HCT116 (cell line): ENCODE results near the gene DIO3. TPM values are rescaled to one million over a fixed set of nuclear protein-coding genes. Genes with fewer than 3 reads are reported as not detected.

Experiments used
- ATAC-seq: fragments of 200-7000 bp; cut with Tn5 transposase; 2 replicates; pipeline ENCODE4 v1.9.1; 2020; ENCODE audit warnings: mild to moderate bottlenecking, moderate library complexity
- BruUV-seq: library from RNA; stranded (reverse); fragments of 400-500 nt; replicated peaks from 2 replicates; lab custom pipeline; 2021; lab: Mats Ljungman, UMichigan
- CTCF ChIA-PET: fragments of 300-600 bp; sonication (Branson Sonifier 250); formaldehyde crosslinking; loops from one replicate; lab custom pipeline; 2021; ENCODE audit warnings: antibody characterized with exemption; lab: Charles Lee
- POLR2A ChIA-PET: fragments of 300-600, 350-600 bp; sonication (Branson Sonifier 250); formaldehyde crosslinking; loops from one replicate; lab custom pipeline; 2021; ENCODE audit warnings: antibody characterized with exemption; lab: Charles Lee
- RAD21 ChIA-PET, 2 experiments: fragments of 300-600 bp; sonication (Branson Sonifier 250); formaldehyde crosslinking; loops; one replicate each; lab custom pipeline; 2023; ENCODE audit warnings: low total read pairs in 2 of 2; ENCODE audit not compliant: uncharacterized antibody in 2 of 2, unreplicated experiment in 2 of 2, low non-redundant PET in 1 of 2; lab: Charles Lee
- DNase-seq: peaks from one replicate; pipeline ENCODE4 v3.0.0-alpha.2; 2010; ENCODE audit warnings: low read depth, low spot score
- H2AFZ ChIP-seq: fragments of 200-600 bp; shearing (Covaris generic), sonication (generic); 2 replicates; pipeline ENCODE4 v1.6.1; 2017; ENCODE audit warnings: low read depth, mixed run types, mixed read lengths, antibody characterized with exemption, low read length; ENCODE audit not compliant: poor library complexity, severe bottlenecking
- H3K27ac ChIP-seq: 2 replicates; pipeline ENCODE4 v1.5.1; 2012; ENCODE audit warnings: low read depth, low read length
- H3K27me3 ChIP-seq: fragments of 200-600 bp; sonication (generic); 2 replicates; pipeline ENCODE4 v1.6.1; 2016; ENCODE audit warnings: mixed run types, low read length, mixed read lengths; ENCODE audit not compliant: insufficient read depth
- H3K36me3 ChIP-seq, 2 experiments: fragments of 200-500 bp in 1 of 2; fragments of 200-600 bp in 1 of 2; sonication (Bioruptor generic) in 1 of 2; sonication (generic) in 1 of 2; 2 replicates each; pipeline versions ENCODE4 v1.5.1 to v1.6.1; 2014 to 2016; ENCODE audit warnings: low read length in 2 of 2, inconsistent platforms in 1 of 2, mixed read lengths in 1 of 2, mixed run types in 1 of 2; ENCODE audit not compliant: insufficient read depth in 2 of 2, control insufficient read depth in 1 of 2
- H3K4me1 ChIP-seq, 2 experiments: fragments of 200-600 bp in 1 of 2; sonication (generic) in 1 of 2; 2 replicates each; pipeline versions ENCODE4 v1.5.1 to v1.6.1; 2012 to 2017; ENCODE audit warnings: low read length in 2 of 2, inconsistent platforms in 1 of 2, mild to moderate bottlenecking in 1 of 2, mixed read lengths in 1 of 2, mixed run types in 1 of 2, moderate library complexity in 1 of 2; ENCODE audit not compliant: insufficient read depth in 2 of 2, control insufficient read depth in 1 of 2
- H3K4me2 ChIP-seq: fragments of 200-600 bp; sonication (generic); 2 replicates; pipeline ENCODE4 v1.6.1; 2017; ENCODE audit warnings: mixed run types, low read length, mixed read lengths
- H3K4me3 ChIP-seq, 2 experiments: fragments of 200-600 bp in 1 of 2; sonication (generic) in 1 of 2; replicated peaks in 1 of 2; 2 replicates each; pipeline ENCODE4 v1.5.1; 2011 to 2016; ENCODE audit warnings: low read length in 2 of 2, control low read depth in 1 of 2, low read depth in 1 of 2, mild to moderate bottlenecking in 1 of 2, mixed read lengths in 1 of 2, mixed run types in 1 of 2
- H3K79me2 ChIP-seq: fragments of 200-600 bp; sonication (generic); 2 replicates; pipeline ENCODE4 v1.6.1; 2017; ENCODE audit warnings: mild to moderate bottlenecking, mixed run types, low read length, moderate library complexity, mixed read lengths; ENCODE audit not compliant: insufficient read depth
- H3K9ac ChIP-seq: fragments of 200-600 bp; sonication (generic); 2 replicates; pipeline ENCODE4 v1.6.1; 2016; ENCODE audit warnings: low read length, mixed read lengths
- H3K9me2 ChIP-seq: fragments of 200-600 bp; sonication (generic), shearing (Covaris generic); 2 replicates; pipeline ENCODE4 v1.6.1; 2017; ENCODE audit warnings: mixed run types, mild to moderate bottlenecking, moderate library complexity; ENCODE audit not compliant: insufficient read depth
- H3K9me3 ChIP-seq, 2 experiments: fragments of 200-500 bp in 1 of 2; fragments of 200-600 bp in 1 of 2; sonication (Bioruptor generic) in 1 of 2; sonication (generic) in 1 of 2; 2 replicates each; pipeline ENCODE4 v1.6.1; 2014 to 2017; ENCODE audit warnings: low read length in 2 of 2, mixed read lengths in 2 of 2, inconsistent platforms in 1 of 2, low read depth in 1 of 2, mild to moderate bottlenecking in 1 of 2, mixed run types in 1 of 2, moderate library complexity in 1 of 2; ENCODE audit not compliant: control insufficient read depth in 1 of 2, insufficient read depth in 1 of 2
- H4K20me1 ChIP-seq: fragments of 200-600 bp; sonication (generic), shearing (Covaris generic); 2 replicates; pipeline ENCODE4 v1.6.1; 2017; ENCODE audit warnings: mixed run types, mild to moderate bottlenecking, moderate library complexity; ENCODE audit not compliant: insufficient read depth
- CEBPB ChIP-seq: IDR thresholded peaks from 2 replicates; pipeline ENCODE4 v1.6.1; 2012; ENCODE audit warnings: low read depth
- EGR1 ChIP-seq: IDR thresholded peaks from 2 replicates; pipeline ENCODE4 v1.6.1; 2012; ENCODE audit warnings: low read depth
- ELF1 ChIP-seq: IDR thresholded peaks from 2 replicates; pipeline ENCODE4 v1.6.1; 2012; ENCODE audit warnings: low read depth, borderline replicate concordance
- EZH2 ChIP-seq: fragments of 200-600 bp; sonication (generic); IDR thresholded peaks from 2 replicates; pipeline ENCODE4 v1.6.1; 2017; ENCODE audit warnings: antibody characterized with exemption, mixed run types
- EZH2phosphoT487 ChIP-seq: fragments of 200-600 bp; IDR thresholded peaks from 2 replicates; pipeline ENCODE4 v1.6.1; 2018; ENCODE audit warnings: antibody characterized with exemption, borderline replicate concordance
- FOSL1 ChIP-seq: IDR thresholded peaks from 2 replicates; pipeline ENCODE4 v1.6.1; 2012; ENCODE audit warnings: low read depth
- JUND ChIP-seq: IDR thresholded peaks from 2 replicates; pipeline ENCODE4 v1.6.1; 2012
- POLR2A ChIP-seq: IDR thresholded peaks from 2 replicates; pipeline ENCODE4 v1.7.0; 2011; ENCODE audit warnings: borderline replicate concordance; ENCODE audit not compliant: insufficient read depth, insufficient read length; ENCODE audit errors: extremely low read depth
- RAD21 ChIP-seq: IDR thresholded peaks from 2 replicates; pipeline ENCODE4 v1.6.1; 2012; ENCODE audit warnings: low read depth, mild to moderate bottlenecking
- SIN3A ChIP-seq: IDR thresholded peaks from 2 replicates; pipeline ENCODE4 v1.6.1; 2012; ENCODE audit warnings: low read depth
- SP1 ChIP-seq: IDR thresholded peaks from 2 replicates; pipeline ENCODE4 v1.6.1; 2012; ENCODE audit warnings: low read depth
- SRF ChIP-seq: IDR thresholded peaks from 2 replicates; pipeline ENCODE4 v1.6.1; 2012; ENCODE audit warnings: low read depth
- TCF7L2 ChIP-seq: IDR thresholded peaks from 2 replicates; pipeline ENCODE4 v1.7.0; 2011; ENCODE audit warnings: borderline replicate concordance, inconsistent platforms; ENCODE audit not compliant: insufficient read depth, insufficient read length; ENCODE audit errors: extremely low read depth
- YY1 ChIP-seq: IDR thresholded peaks from 2 replicates; pipeline ENCODE4 v1.6.1; 2011; ENCODE audit warnings: low read length, low read depth, moderate library complexity, mild to moderate bottlenecking; ENCODE audit not compliant: insufficient replicate concordance; ENCODE audit errors: extremely low read depth
- ZFX ChIP-seq: fragments of 450-650 bp; IDR thresholded peaks from 2 replicates; pipeline ENCODE4 v1.6.1; 2017
- intact Hi-C: fragments of 100-400 bp; cut with micrococcal nuclease; formaldehyde crosslinking; loops from 2 replicates; pipeline ENCODE4 v1.10.0; 2022
- total RNA-seq: library from RNA; stranded (reverse); gene quantifications from one replicate; pipeline ENCODE4 v1.2.1, GENCODE V29; 2021; ENCODE audit not compliant: unreplicated experiment
- TF ChIP-seq, protein P1 (sequence below), 3 experiments: fragments of 200-600 bp in 1 of 3; sonication (generic) in 1 of 3; IDR thresholded peaks in 2 of 3; conservative IDR thresholded peaks in 1 of 3; 2 replicates each; pipeline ENCODE4 v1.5.1; 2012 to 2017; ENCODE audit warnings: low read depth in 2 of 3, low read length in 2 of 3, antibody characterized with exemption in 1 of 3, borderline replicate concordance in 1 of 3, control low read depth in 1 of 3, mild to moderate bottlenecking in 1 of 3, mixed read lengths in 1 of 3, mixed run types in 1 of 3, moderate library complexity in 1 of 3; ENCODE audit not compliant: insufficient read depth in 1 of 3
- TF ChIP-seq, protein P2 (sequence below): IDR thresholded peaks from 2 replicates; pipeline ENCODE4 v1.6.1; 2012
- TF ChIP-seq, protein P3 (sequence below): IDR thresholded peaks from 2 replicates; pipeline ENCODE4 v1.6.1; 2012; ENCODE audit warnings: low read depth
- TF ChIP-seq, protein P4 (sequence below): IDR thresholded peaks from 2 replicates; pipeline ENCODE4 v1.6.1; 2011; ENCODE audit warnings: mild to moderate bottlenecking, low read length, moderate library complexity; ENCODE audit not compliant: insufficient replicate concordance; ENCODE audit errors: extremely low read depth
- TF ChIP-seq, protein P5 (sequence below): IDR thresholded peaks from 2 replicates; pipeline ENCODE4 v1.6.1; 2012

DIO3 gene
- total RNA-seq, 1 experiment from 2014 or later, result 0.34 TPM

DNA sequence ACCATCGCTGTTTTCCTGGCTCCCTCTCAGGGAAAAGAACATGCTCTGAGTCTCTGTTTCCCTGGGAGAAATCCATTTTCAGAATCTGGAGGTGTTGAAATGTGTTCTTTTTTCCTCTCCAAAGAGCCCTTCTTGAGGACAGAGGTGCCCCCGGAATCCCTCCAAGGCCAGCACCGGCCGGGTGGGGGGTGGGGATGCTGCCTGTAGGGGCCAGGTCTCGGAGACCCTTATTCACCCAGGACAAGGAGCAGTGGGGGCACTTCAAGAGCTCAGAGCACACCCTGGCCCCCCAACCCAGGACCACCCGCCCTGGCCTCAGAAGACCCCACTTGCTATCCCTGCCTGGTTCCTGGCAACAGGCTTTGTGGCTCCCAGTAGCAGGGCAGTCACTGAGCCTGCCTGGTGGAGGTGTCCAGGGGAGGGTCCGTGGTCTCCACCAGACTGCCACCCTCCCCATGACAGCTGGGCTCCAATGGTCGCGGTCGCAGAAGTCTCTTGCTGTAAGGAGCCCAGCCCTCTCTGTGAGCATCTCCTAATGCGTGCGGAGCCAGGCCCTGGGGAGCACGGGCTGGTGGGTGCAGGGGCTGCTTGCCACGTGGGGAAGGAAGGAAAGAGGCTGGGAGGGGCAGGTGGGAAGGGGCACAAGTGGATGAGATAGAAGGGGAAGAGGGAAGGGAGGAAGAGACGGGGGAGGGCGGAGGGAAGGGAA lies 13.2 kb upstream of the DIO3 start:
- BruUV-seq, result no TSS peak
- no peaks in the 10 kb centered on the region for H3K9me3 ChIP-seq
- no peak overlapping the region for H3K4me3 ChIP-seq
- intact Hi-C loops, result no loop called here
- H3K27ac ChIP-seq, result no peak overlapping the region
- no peak for ATAC-seq
- H3K36me3 ChIP-seq, result no peaks in the 10 kb centered on the region
- ChIA-PET RAD21 (no interaction called here), POLR2A (no interaction called here), CTCF (no interaction called here)
- no peak for DNase-seq
- H3K27me3 ChIP-seq, result no peaks in the 10 kb centered on the region
- H4K20me1 ChIP-seq, result no peaks in the 10 kb centered on the region
- no peaks in the 10 kb centered on the region for H3K79me2 ChIP-seq
- H3K4me2 ChIP-seq, result no peak overlapping the region
- H3K9ac ChIP-seq, result no peak overlapping the region
- H3K9me2 ChIP-seq, result no peaks in the 10 kb centered on the region
- TF ChIP-seq EZH2 (no peak), TCF7L2 (no peak), SP1 (no peak), YY1 (no peak), EGR1 (no peak), JUND (no peak), SRF (no peak), ELF1 (no peak), RAD21 (no peak), EZH2phosphoT487 (no peak), SIN3A (no peak), ZFX (no peak), POLR2A (no peak), CEBPB (no peak), FOSL1 (no peak)
- TF ChIP-seq, protein P1, sequence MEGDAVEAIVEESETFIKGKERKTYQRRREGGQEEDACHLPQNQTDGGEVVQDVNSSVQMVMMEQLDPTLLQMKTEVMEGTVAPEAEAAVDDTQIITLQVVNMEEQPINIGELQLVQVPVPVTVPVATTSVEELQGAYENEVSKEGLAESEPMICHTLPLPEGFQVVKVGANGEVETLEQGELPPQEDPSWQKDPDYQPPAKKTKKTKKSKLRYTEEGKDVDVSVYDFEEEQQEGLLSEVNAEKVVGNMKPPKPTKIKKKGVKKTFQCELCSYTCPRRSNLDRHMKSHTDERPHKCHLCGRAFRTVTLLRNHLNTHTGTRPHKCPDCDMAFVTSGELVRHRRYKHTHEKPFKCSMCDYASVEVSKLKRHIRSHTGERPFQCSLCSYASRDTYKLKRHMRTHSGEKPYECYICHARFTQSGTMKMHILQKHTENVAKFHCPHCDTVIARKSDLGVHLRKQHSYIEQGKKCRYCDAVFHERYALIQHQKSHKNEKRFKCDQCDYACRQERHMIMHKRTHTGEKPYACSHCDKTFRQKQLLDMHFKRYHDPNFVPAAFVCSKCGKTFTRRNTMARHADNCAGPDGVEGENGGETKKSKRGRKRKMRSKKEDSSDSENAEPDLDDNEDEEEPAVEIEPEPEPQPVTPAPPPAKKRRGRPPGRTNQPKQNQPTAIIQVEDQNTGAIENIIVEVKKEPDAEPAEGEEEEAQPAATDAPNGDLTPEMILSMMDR (IDR thresholded peaks at IDR 0.05 in 2 of 3, conservative IDR thresholded peaks at IDR 0.05 in 1 of 3; ENCODE audit: borderline replicate concordance in 1 of 3, insufficient read depth in 1 of 3, low read depth in 2 of 3, low read length in 2 of 3), result no peak
- TF ChIP-seq, protein P2, sequence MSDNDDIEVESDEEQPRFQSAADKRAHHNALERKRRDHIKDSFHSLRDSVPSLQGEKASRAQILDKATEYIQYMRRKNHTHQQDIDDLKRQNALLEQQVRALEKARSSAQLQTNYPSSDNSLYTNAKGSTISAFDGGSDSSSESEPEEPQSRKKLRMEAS, result no peak
- TF ChIP-seq, protein P3, sequence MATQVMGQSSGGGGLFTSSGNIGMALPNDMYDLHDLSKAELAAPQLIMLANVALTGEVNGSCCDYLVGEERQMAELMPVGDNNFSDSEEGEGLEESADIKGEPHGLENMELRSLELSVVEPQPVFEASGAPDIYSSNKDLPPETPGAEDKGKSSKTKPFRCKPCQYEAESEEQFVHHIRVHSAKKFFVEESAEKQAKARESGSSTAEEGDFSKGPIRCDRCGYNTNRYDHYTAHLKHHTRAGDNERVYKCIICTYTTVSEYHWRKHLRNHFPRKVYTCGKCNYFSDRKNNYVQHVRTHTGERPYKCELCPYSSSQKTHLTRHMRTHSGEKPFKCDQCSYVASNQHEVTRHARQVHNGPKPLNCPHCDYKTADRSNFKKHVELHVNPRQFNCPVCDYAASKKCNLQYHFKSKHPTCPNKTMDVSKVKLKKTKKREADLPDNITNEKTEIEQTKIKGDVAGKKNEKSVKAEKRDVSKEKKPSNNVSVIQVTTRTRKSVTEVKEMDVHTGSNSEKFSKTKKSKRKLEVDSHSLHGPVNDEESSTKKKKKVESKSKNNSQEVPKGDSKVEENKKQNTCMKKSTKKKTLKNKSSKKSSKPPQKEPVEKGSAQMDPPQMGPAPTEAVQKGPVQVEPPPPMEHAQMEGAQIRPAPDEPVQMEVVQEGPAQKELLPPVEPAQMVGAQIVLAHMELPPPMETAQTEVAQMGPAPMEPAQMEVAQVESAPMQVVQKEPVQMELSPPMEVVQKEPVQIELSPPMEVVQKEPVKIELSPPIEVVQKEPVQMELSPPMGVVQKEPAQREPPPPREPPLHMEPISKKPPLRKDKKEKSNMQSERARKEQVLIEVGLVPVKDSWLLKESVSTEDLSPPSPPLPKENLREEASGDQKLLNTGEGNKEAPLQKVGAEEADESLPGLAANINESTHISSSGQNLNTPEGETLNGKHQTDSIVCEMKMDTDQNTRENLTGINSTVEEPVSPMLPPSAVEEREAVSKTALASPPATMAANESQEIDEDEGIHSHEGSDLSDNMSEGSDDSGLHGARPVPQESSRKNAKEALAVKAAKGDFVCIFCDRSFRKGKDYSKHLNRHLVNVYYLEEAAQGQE, result no peak
- TF ChIP-seq, protein P4, sequence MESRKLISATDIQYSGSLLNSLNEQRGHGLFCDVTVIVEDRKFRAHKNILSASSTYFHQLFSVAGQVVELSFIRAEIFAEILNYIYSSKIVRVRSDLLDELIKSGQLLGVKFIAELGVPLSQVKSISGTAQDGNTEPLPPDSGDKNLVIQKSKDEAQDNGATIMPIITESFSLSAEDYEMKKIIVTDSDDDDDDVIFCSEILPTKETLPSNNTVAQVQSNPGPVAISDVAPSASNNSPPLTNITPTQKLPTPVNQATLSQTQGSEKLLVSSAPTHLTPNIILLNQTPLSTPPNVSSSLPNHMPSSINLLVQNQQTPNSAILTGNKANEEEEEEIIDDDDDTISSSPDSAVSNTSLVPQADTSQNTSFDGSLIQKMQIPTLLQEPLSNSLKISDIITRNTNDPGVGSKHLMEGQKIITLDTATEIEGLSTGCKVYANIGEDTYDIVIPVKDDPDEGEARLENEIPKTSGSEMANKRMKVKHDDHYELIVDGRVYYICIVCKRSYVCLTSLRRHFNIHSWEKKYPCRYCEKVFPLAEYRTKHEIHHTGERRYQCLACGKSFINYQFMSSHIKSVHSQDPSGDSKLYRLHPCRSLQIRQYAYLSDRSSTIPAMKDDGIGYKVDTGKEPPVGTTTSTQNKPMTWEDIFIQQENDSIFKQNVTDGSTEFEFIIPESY, result no peak
- TF ChIP-seq, protein P5, sequence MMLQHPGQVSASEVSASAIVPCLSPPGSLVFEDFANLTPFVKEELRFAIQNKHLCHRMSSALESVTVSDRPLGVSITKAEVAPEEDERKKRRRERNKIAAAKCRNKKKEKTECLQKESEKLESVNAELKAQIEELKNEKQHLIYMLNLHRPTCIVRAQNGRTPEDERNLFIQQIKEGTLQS, result no peak
- H2AFZ ChIP-seq, result no peak overlapping the region
- peaks cover 10% of the 10 kb centered on the region in 2 experiments for H3K4me1 ChIP-seq
